Medulla oblongata (tissue), 1 donor: Measurements from ENCODE around the gene ARMC12.
"Not testable (repeated sequence)": the region's sequence is repeated elsewhere in the genome, so short reads cannot be mapped to it uniquely, and the experiment has no call there.

Experiments
- DNase-seq: peaks from one replicate; pipeline ENCODE4 v3.0.0-alpha.2; 2015; ENCODE audit errors: extremely low spot score

ARMC12 gene

GRCh38 chr6:35734319-35734718, 2.5 kb upstream of the ARMC12 start:
- DNase-seq, result not testable (repeated sequence)

- no peak for DNase-seq
These were observed 1.4 kb upstream of the ARMC12 start for GRCh38 chr6:35735452-35735851.

GRCh38 chr6:35736253-35736894, 458 bp upstream of the ARMC12 start:
- DNase-seq, result peak; percentile 86

GRCh38 chr6:35737413-35738211, 780 bp downstream of the ARMC12 start:
- DNase-seq, result peak; percentile 85

GRCh38 chr6:35739645-35740524, 3.1 kb downstream of the ARMC12 start:
- no peak for DNase-seq

GRCh38 chr6:35742842-35743241, 6.0 kb downstream of the ARMC12 start:
- no peak for DNase-seq

- no peak for DNase-seq
These were observed 8.7 kb downstream of the ARMC12 start for GRCh38 chr6:35745509-35745908.

GRCh38 chr6:35746516-35746915, 9.7 kb downstream of the ARMC12 start:
- no peak for DNase-seq

- no peak for DNase-seq
These were observed 11.0 kb downstream of the ARMC12 start for GRCh38 chr6:35747877-35748276.

- no peak for DNase-seq
These were observed 13.7 kb downstream of the ARMC12 start for GRCh38 chr6:35750557-35750956.

- no peak for DNase-seq
These were observed 14.8 kb downstream of the ARMC12 start for GRCh38 chr6:35751594-35751993.

- DNase-seq, result no peak
These were observed 15.5 kb downstream of the ARMC12 start for GRCh38 chr6:35752330-35752729.

- no peak for DNase-seq
These were observed 17.8 kb downstream of the ARMC12 start for GRCh38 chr6:35754452-35755277.

GRCh38 chr6:35755278-35755924, 18.6 kb downstream of the ARMC12 start:
- DNase-seq, result no peak

GRCh38 chr6:35757456-35758123, 20.8 kb downstream of the ARMC12 start:
- DNase-seq, result no peak

- no peak for DNase-seq
These were observed 22.6 kb downstream of the ARMC12 start for GRCh38 chr6:35759426-35759825.

- no peak for DNase-seq
These were observed 28.9 kb downstream of the ARMC12 start for GRCh38 chr6:35765739-35766138.

GRCh38 chr6:35769211-35769610, 32.4 kb downstream of the ARMC12 start:
- DNase-seq, result no peak

GRCh38 chr6:35771343-35771627, 34.5 kb downstream of the ARMC12 start:
- DNase-seq, result no peak

- no peak for DNase-seq
These were observed 37.4 kb downstream of the ARMC12 start for GRCh38 chr6:35774116-35774794.
